Stimulated activated CD4-positive, alpha-beta T cell treated with anti-CD3 and anti-CD28 coated beads, Interleukin-1b, Interleukin-23, amount 100 ng/mL, for 24 hours (primary cell): ENCODE results near the gene CCDC32.

ENCODE experiments used
- DNase-seq, 4 experiments: peaks; one replicate each; pipeline ENCODE4 v3.0.0-alpha.2; 2020; ENCODE audit warnings: low read depth in 4 of 4, low spot score in 1 of 4

CCDC32 gene

DNA sequence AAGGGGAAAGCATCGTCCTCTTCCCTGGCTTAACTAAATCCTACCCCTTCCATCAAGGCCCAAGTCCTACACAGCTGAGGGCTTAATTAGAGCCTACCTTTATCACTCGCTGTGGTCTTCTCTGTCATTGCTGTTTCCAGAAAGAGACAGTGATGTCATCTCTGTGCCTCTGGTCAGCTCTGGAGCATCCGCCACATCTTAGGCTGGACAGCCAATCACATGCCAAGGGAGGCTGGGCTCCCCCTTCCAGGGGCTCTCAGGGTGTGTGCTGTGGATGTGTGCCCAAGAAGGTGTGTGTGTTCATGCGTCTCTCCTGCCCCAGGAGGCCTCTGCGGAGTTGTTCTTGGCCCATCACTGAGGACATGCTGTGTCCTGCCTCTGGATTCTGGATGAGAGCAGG is 51.2 kb downstream of the CCDC32 start:
- DNase-seq = no peak

GRCh38 chr15:40512440-40512839 is 52.4 kb downstream of the CCDC32 start:
- no peak for DNase-seq

DNA sequence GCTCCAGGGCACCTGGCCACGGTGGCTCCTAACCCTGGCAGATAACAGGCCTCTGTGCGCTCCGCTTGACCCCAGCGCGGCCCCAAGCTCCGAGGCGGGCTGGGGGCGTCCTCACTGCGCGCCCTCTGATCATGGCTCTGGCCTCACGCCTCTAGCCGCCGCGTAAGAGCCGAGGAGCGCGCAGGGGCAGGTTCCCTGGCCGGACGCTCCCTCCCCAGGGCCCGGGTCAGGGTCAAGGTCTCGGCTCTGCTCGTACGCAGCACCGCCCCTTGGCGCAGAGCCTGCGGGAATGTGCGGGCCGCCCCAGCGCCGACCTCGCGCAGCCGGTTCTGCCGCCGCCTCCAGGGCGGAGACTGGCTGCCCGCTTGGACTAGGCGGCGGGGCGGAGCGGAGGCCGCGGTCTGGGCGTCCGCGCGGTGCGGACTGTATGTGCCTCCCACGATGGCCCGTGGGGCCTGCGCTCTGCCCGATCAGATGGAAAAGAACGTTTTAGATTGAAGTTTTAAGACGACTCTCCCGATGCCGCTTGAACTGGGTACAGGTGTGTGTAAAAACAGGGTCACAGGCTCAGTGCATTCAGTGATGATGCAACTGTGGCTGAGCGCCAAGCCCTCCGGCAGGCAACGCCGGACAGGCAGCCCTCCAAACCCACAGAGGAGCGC is 53.2 kb downstream of the CCDC32 start:
- DNase-seq = no peak

DNA sequence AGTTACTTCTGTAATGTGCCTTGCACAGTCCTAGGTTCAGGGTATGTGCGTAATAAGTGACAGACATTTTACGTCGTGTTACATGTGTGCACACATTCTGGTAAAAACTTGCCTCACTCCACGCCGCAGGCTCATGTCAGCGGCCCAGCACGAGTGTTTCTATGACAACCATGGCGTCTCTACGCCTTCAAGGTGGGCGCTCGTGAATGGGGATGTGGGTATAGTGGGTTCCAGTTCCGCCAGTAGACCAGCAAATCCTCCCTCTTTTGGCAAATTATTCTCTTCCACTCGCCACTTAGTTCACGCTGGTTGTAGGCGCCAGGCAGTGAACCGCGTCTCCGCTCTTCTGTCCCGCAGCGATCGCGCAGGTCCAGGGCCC is 53.8 kb downstream of the CCDC32 start:
- no peak for DNase-seq

- DNase-seq = no peak
Observed at GRCh38 chr15:40510201-40510600, 54.6 kb downstream of the CCDC32 start.

DNA sequence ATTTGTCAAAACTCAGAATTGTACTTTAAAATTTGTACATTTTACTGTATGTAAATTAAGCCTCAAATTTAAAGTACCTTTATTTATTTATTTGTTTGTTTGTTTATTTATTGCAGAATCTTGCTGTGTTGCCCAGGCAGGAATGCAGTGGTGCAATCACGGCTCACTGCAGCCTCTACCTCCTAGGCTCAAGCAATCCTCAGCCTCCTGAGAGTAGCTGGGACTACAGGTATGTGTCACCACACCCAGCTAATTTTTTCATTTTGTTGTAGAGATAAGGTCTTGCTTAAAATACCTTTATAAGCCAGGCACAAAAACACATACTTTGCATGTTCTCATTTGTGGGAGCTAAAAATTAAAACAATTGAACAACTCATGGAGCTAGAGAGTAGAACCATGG is 56.6 kb downstream of the CCDC32 start:
- no peak for DNase-seq

GRCh38 chr15:40506964-40507571 is 57.8 kb downstream of the CCDC32 start:
- DNase-seq = peak; percentile 25 to 57 (median 46)
